ENCODE data around the gene PLCXD3.

GRCh38 chr5:41374631-41375030, 135.8 kb downstream of the PLCXD3 start:
- TF ChIP-seq POLR2AphosphoS5 (IDR thresholded peaks at IDR 0.05) (no peak), CTCF (IDR thresholded peaks at IDR 0.05) (no peak), POLR2A (IDR thresholded peaks at IDR 0.05) (no peak), EP300 (IDR thresholded peaks at IDR 0.05) (no peak)

Measured in upper lobe of left lung (tissue), 4 donors.